SK-N-SH (cell line): Measurements from ENCODE around the gene CADPS2.

Experiments
- ELF1 ChIP-seq: IDR thresholded peaks from 2 replicates; pipeline ENCODE4 v1.4.0; 2012
- EZH2phosphoT487 ChIP-seq: fragments of 200-600 bp; sonication (generic); IDR thresholded peaks from 2 replicates; pipeline ENCODE4 v1.6.1; 2017; ENCODE audit warnings: low read depth, mixed run types, mild to moderate bottlenecking, antibody characterized with exemption, moderate library complexity, borderline replicate concordance
- FOXM1 ChIP-seq: IDR thresholded peaks from 2 replicates; pipeline ENCODE4 v1.4.0; 2012; ENCODE audit warnings: low read depth, mild to moderate bottlenecking
- GATA2 ChIP-seq: sonication (generic); formaldehyde crosslinking; IDR thresholded peaks from 2 replicates; pipeline ENCODE4 v1.5.0; 2020; ENCODE audit warnings: mild to moderate bottlenecking, missing genetic modification reagents
- MAX ChIP-seq: IDR thresholded peaks from 2 replicates; pipeline ENCODE4 v1.4.0; 2012; ENCODE audit warnings: low read depth
- POLR2AphosphoS5 ChIP-seq: IDR thresholded peaks from 2 replicates; pipeline ENCODE4 v1.6.1; 2012; ENCODE audit warnings: low read depth, low read length
- RCOR1 ChIP-seq: fragments of 150-350 bp; IDR thresholded peaks from 2 replicates; pipeline ENCODE4 v1.6.1; 2017; ENCODE audit warnings: antibody characterized with exemption, low read length
- TEAD4 ChIP-seq: IDR thresholded peaks from 2 replicates; pipeline ENCODE4 v1.4.0; 2012; ENCODE audit warnings: mild to moderate bottlenecking, borderline replicate concordance; ENCODE audit not compliant: insufficient read depth
- YY1 ChIP-seq: IDR thresholded peaks from 2 replicates; pipeline ENCODE4 v1.4.0; 2012; ENCODE audit warnings: low read depth, mild to moderate bottlenecking
- TF ChIP-seq, protein P1 (sequence below): fragments of 200-600 bp; sonication (generic); IDR thresholded peaks from 2 replicates; pipeline ENCODE4 v1.6.1; 2017; ENCODE audit warnings: antibody characterized with exemption, mild to moderate bottlenecking, moderate library complexity

DNA sequence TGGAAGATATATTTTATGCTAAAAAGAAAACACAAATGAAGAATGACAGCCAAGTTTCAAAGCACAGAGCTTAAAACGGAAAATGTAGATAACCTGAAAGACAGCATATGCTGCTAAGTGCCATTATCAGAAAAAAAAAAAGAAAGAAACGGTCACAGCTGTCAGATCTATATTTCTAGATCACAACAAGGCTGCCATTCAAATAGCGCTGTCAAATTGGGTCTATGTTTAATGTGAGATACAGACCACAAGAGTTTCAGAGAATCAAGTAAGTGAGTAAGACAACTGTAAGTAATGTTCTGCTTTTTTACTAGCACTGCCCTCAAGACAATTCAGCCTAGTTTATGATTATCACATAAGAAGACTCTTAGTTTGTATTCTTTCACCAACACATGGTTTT lies 117.4 kb downstream of the CADPS2 start:
- TF ChIP-seq, protein P1, sequence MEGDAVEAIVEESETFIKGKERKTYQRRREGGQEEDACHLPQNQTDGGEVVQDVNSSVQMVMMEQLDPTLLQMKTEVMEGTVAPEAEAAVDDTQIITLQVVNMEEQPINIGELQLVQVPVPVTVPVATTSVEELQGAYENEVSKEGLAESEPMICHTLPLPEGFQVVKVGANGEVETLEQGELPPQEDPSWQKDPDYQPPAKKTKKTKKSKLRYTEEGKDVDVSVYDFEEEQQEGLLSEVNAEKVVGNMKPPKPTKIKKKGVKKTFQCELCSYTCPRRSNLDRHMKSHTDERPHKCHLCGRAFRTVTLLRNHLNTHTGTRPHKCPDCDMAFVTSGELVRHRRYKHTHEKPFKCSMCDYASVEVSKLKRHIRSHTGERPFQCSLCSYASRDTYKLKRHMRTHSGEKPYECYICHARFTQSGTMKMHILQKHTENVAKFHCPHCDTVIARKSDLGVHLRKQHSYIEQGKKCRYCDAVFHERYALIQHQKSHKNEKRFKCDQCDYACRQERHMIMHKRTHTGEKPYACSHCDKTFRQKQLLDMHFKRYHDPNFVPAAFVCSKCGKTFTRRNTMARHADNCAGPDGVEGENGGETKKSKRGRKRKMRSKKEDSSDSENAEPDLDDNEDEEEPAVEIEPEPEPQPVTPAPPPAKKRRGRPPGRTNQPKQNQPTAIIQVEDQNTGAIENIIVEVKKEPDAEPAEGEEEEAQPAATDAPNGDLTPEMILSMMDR: no peak
- no peak for TF ChIP-seq MAX
- TF ChIP-seq POLR2AphosphoS5: no peak
- no peak for TF ChIP-seq GATA2 (CRISPR knock-in tag)
- no peak for TF ChIP-seq EZH2phosphoT487
- TF ChIP-seq YY1: no peak
- no peak for TF ChIP-seq FOXM1
- TF ChIP-seq TEAD4: no peak
- TF ChIP-seq ELF1: no peak
- TF ChIP-seq RCOR1: no peak
